Small intestine (tissue), 7 donors: ENCODE measurements around the gene AFF2. TPM values are rescaled to one million over a fixed set of nuclear protein-coding genes. Genes with fewer than 3 reads are reported as not detected.

Experiments used
- DNase-seq, 2 donors: peaks; one replicate each; pipeline versions ENCODE4 v3.0.0 to v3.0.0-alpha.2; 2013
- FAIRE-seq: peaks from 2 replicates; lab custom pipeline; 2012; peaks lifted over from hg19 to GRCh38; lab: Jason Lieb, UNC
- H3K27ac ChIP-seq, 3 donors: one replicate each; pipeline ENCODE4 v1.5.1; 2013; ENCODE audit warnings: low read length in 2 of 3, mild to moderate bottlenecking in 2 of 3, control low read depth in 1 of 3, inconsistent platforms in 1 of 3, low read depth in 1 of 3, moderate library complexity in 1 of 3
- H3K27me3 ChIP-seq, 3 donors: one replicate each; pipeline ENCODE4 v1.6.1; 2013; ENCODE audit warnings: low read length in 3 of 3, inconsistent platforms in 1 of 3; ENCODE audit not compliant: control insufficient read depth in 3 of 3, insufficient read depth in 3 of 3
- H3K36me3 ChIP-seq, 3 donors: one replicate each; pipeline ENCODE4 v1.6.1; 2013; ENCODE audit warnings: low read length in 3 of 3, inconsistent platforms in 1 of 3, low read depth in 1 of 3, mild to moderate bottlenecking in 1 of 3, moderate library complexity in 1 of 3; ENCODE audit not compliant: control insufficient read depth in 3 of 3, insufficient read depth in 2 of 3
- H3K4me1 ChIP-seq, 3 donors: one replicate each; pipeline ENCODE4 v1.6.1; 2013; ENCODE audit warnings: low read length in 2 of 3, inconsistent platforms in 1 of 3, low read depth in 1 of 3, mild to moderate bottlenecking in 1 of 3, moderate library complexity in 1 of 3; ENCODE audit not compliant: control insufficient read depth in 3 of 3, insufficient read depth in 2 of 3
- H3K4me3 ChIP-seq, 3 donors: one replicate each; pipeline ENCODE4 v1.5.1; 2013; ENCODE audit warnings: low read length in 3 of 3, control low read depth in 1 of 3, inconsistent platforms in 1 of 3, low read depth in 1 of 3, mild to moderate bottlenecking in 1 of 3, moderate library complexity in 1 of 3
- H3K9me3 ChIP-seq, 2 donors: one replicate each; pipeline ENCODE4 v1.6.1; 2013; ENCODE audit warnings: low read depth in 1 of 2, low read length in 1 of 2; ENCODE audit not compliant: control insufficient read depth in 2 of 2, insufficient read depth in 1 of 2
- WGBS, 3 donors: extraction: QIAGEN DNeasy Blood & Tissue Kit; methylation state at CpG; one replicate each; pipeline ENCODE4 v1.1.7; 2013; 5-methylcytosine and 5-hydroxymethylcytosine counted together
- polyA plus RNA-seq, 4 donors: library from polyadenylated mRNA; stranded (reverse) in 3 of 4; unstranded in 1 of 4; fragments of 200-250 nt in 3 of 4; fragments of 120-200 nt in 1 of 4; gene quantifications; one replicate each; pipeline versions ENCODE4 v1.2.1 to v1.2.3, GENCODE V29; 2013
- donor health status: healthy with polysubstance abuse.
- donor health status: control.
- donor health status: control.
- donor health status: Bipolar disorder and iron deficiency.
- donor health status: healthy.

The AFF2 gene
- polyA plus RNA-seq, 4 donors = 0.34 to 1.2 TPM; not detected in 2

GRCh38 chrX:148913971-148914370 lies 413.6 kb downstream of the AFF2 start:
- FAIRE-seq (no peak), DNase-seq (no peak)
- 51 to 66% (median 64%) methylated on average over 3 of the region's 3 CpGs for WGBS, 3 donors
- H3K4me1 ChIP-seq = no peaks in the 10 kb centered on the region
- H3K9me3 ChIP-seq = no peaks in the 10 kb centered on the region
- no peak overlapping the region for H3K4me3 ChIP-seq
- no peak overlapping the region for H3K27ac ChIP-seq
- no peaks in the 10 kb centered on the region for H3K27me3 ChIP-seq
- no peaks in the 10 kb centered on the region for H3K36me3 ChIP-seq

- DNase-seq (no peak), FAIRE-seq (no peak)
- WGBS, 3 donors = 72 to 81% (median 79%) methylated on average over 3 of the region's 3 CpGs
- no peak overlapping the region for H3K27ac ChIP-seq
- no peaks in the 10 kb centered on the region for H3K36me3 ChIP-seq
- H3K9me3 ChIP-seq = no peaks in the 10 kb centered on the region
- no peak overlapping the region for H3K4me3 ChIP-seq
- H3K27me3 ChIP-seq = no peaks in the 10 kb centered on the region
- H3K4me1 ChIP-seq = no peaks in the 10 kb centered on the region
These were observed 414.4 kb downstream of the AFF2 start for GRCh38 chrX:148914783-148915182.

- no peak overlapping the region for H3K4me3 ChIP-seq
- DNase-seq (no peak), FAIRE-seq (no peak)
- no peaks in the 10 kb centered on the region for H3K9me3 ChIP-seq
- no peak overlapping the region for H3K27ac ChIP-seq
- H3K4me1 ChIP-seq = no peaks in the 10 kb centered on the region
- H3K27me3 ChIP-seq = no peaks in the 10 kb centered on the region
- no peaks in the 10 kb centered on the region for H3K36me3 ChIP-seq
- WGBS, 3 donors = 58 to 70% (median 65%) methylated on average over 5 of the region's 5 CpGs
These were observed 415.1 kb downstream of the AFF2 start for GRCh38 chrX:148915474-148915873.

GRCh38 chrX:148917441-148917840 lies 417.0 kb downstream of the AFF2 start:
- H3K36me3 ChIP-seq = no peaks in the 10 kb centered on the region
- no peak for DNase-seq
- no peak overlapping the region for H3K27ac ChIP-seq
- no peak for FAIRE-seq
- no peaks in the 10 kb centered on the region for H3K9me3 ChIP-seq
- 71 to 77% (median 76%) methylated on average over 4 of the region's 4 CpGs for WGBS, 3 donors
- no peak overlapping the region for H3K4me3 ChIP-seq
- H3K4me1 ChIP-seq = no peaks in the 10 kb centered on the region
- H3K27me3 ChIP-seq = no peaks in the 10 kb centered on the region

- DNase-seq (no peak), FAIRE-seq (no peak)
- H3K36me3 ChIP-seq = no peaks in the 10 kb centered on the region
- no peaks in the 10 kb centered on the region for H3K27me3 ChIP-seq
- no peaks in the 10 kb centered on the region for H3K9me3 ChIP-seq
- H3K27ac ChIP-seq = no peak overlapping the region
- no peak overlapping the region for H3K4me3 ChIP-seq
- H3K4me1 ChIP-seq = no peaks in the 10 kb centered on the region
- 51 to 59% (median 57%) methylated on average over 2 of the region's 2 CpGs for WGBS, 3 donors
These were observed 423.2 kb downstream of the AFF2 start for GRCh38 chrX:148923631-148924030.

GRCh38 chrX:148926371-148926770 lies 426.0 kb downstream of the AFF2 start:
- no peak for FAIRE-seq
- no peaks in the 10 kb centered on the region for H3K9me3 ChIP-seq
- H3K36me3 ChIP-seq = no peaks in the 10 kb centered on the region
- DNase-seq = peak in 1 of 2 donors; percentile 0
- H3K4me1 ChIP-seq = no peaks in the 10 kb centered on the region
- 37 to 69% (median 63%) methylated on average over 4 of the region's 4 CpGs for WGBS, 3 donors
- no peaks in the 10 kb centered on the region for H3K27me3 ChIP-seq
- no peak overlapping the region for H3K4me3 ChIP-seq
- H3K27ac ChIP-seq = no peak overlapping the region

- Histone ChIP-seq H3K36me3 (no peaks in the 10 kb centered on the region), H3K4me1 (no peaks in the 10 kb centered on the region), H3K27ac (no peak overlapping the region), H3K27me3 (no peaks in the 10 kb centered on the region), H3K9me3 (no peaks in the 10 kb centered on the region), H3K4me3 (no peak overlapping the region)
- WGBS, 3 donors = 11 to 54% (median 26%) methylated on average over 1 of the region's 1 CpG
- FAIRE-seq = no peak
- DNase-seq = no peak
These were observed 428.4 kb downstream of the AFF2 start for GRCh38 chrX:148928811-148929210.

GRCh38 chrX:148929686-148930085 lies 429.3 kb downstream of the AFF2 start:
- WGBS, 3 donors = 68 to 85% (median 84%) methylated on average over 3 of the region's 3 CpGs
- no peaks in the 10 kb centered on the region for H3K27me3 ChIP-seq
- no peak overlapping the region for H3K27ac ChIP-seq
- no peaks in the 10 kb centered on the region for H3K36me3 ChIP-seq
- DNase-seq (no peak), FAIRE-seq (no peak)
- no peaks in the 10 kb centered on the region for H3K9me3 ChIP-seq
- no peaks in the 10 kb centered on the region for H3K4me1 ChIP-seq
- H3K4me3 ChIP-seq = no peak overlapping the region

- no peaks in the 10 kb centered on the region for H3K4me1 ChIP-seq
- H3K36me3 ChIP-seq = no peaks in the 10 kb centered on the region
- no peaks in the 10 kb centered on the region for H3K9me3 ChIP-seq
- H3K27ac ChIP-seq = no peak overlapping the region
- DNase-seq = no peak
- no peak for FAIRE-seq
- no peaks in the 10 kb centered on the region for H3K27me3 ChIP-seq
- H3K4me3 ChIP-seq = no peak overlapping the region
- WGBS, 3 donors = 66 to 86% (median 84%) methylated on average over 2 of the region's 2 CpGs
These were observed 429.9 kb downstream of the AFF2 start for GRCh38 chrX:148930206-148930729.
